GF-D8 (cell line): ENCODE measurements around the gene ADARB1.
A peak's percentile ranks its signal among the peaks of the same experiment; 100 is the strongest.

Source experiments
- DNase-seq: peaks from one replicate; lab custom pipeline; 2025; lab: John Stamatoyannopoulos, UW

ADARB1 gene

GRCh38 chr21:45095505-45095904 is 21.1 kb downstream of the ADARB1 start:
- DNase-seq, result no peak

GRCh38 chr21:45096217-45096616 is 21.8 kb downstream of the ADARB1 start:
- DNase-seq, result no peak

- DNase-seq, result no peak
Measured at GRCh38 chr21:45097827-45098387, 23.5 kb downstream of the ADARB1 start.

GRCh38 chr21:45098867-45099266 is 24.5 kb downstream of the ADARB1 start:
- no peak for DNase-seq

- DNase-seq, result no peak
Measured at GRCh38 chr21:45099571-45099970, 25.2 kb downstream of the ADARB1 start.

GRCh38 chr21:45100866-45101265 is 26.5 kb downstream of the ADARB1 start:
- DNase-seq, result no peak

- no peak for DNase-seq
Measured at GRCh38 chr21:45102391-45102932, 28.1 kb downstream of the ADARB1 start.

- DNase-seq, result peak; percentile 7
Measured at GRCh38 chr21:45103971-45104520, 29.7 kb downstream of the ADARB1 start.

- no peak for DNase-seq
Measured at GRCh38 chr21:45104560-45104959, 30.2 kb downstream of the ADARB1 start.

GRCh38 chr21:45105906-45106485 is 31.6 kb downstream of the ADARB1 start:
- DNase-seq, result no peak

GRCh38 chr21:45108034-45108790 is 33.8 kb downstream of the ADARB1 start:
- no peak for DNase-seq

- no peak for DNase-seq
Measured at GRCh38 chr21:45108808-45109781, 34.7 kb downstream of the ADARB1 start.

- DNase-seq, result peak; percentile 65
Measured at GRCh38 chr21:45109831-45110492, 35.6 kb downstream of the ADARB1 start.

- peak; percentile 14 for DNase-seq
Measured at GRCh38 chr21:45110873-45111624, 36.7 kb downstream of the ADARB1 start.

GRCh38 chr21:45111703-45112102 is 37.3 kb downstream of the ADARB1 start:
- no peak for DNase-seq

GRCh38 chr21:45112371-45112770 is 38.0 kb downstream of the ADARB1 start:
- no peak for DNase-seq

GRCh38 chr21:45113543-45113942 is 39.2 kb downstream of the ADARB1 start:
- DNase-seq, result no peak

GRCh38 chr21:45114072-45114471 is 39.7 kb downstream of the ADARB1 start:
- DNase-seq, result peak; percentile 91

- DNase-seq, result no peak
Measured at GRCh38 chr21:45114475-45114874, 40.1 kb downstream of the ADARB1 start.

- no peak for DNase-seq
Measured at GRCh38 chr21:45115141-45115540, 40.8 kb downstream of the ADARB1 start.
